ENCODE measurements around the gene ZFP82.
A peak's percentile ranks its signal among the peaks of the same experiment; 100 is the strongest.

ZFP82 gene

GRCh38 chr19:36418287-36419001, at the start of gene ZFP82:
ZFP82 (minus strand) TSS chr19:36418644; CDS start chr19:36409789, 8,855 bp downstream.
- DNase-seq, result peak; percentile 83
- ATAC-seq, result peak; percentile 95

- ATAC-seq, result no peak
- DNase-seq, result no peak
Measured at GRCh38 chr19:36460046-36460445, 41.6 kb upstream of the ZFP82 start.

DNA sequence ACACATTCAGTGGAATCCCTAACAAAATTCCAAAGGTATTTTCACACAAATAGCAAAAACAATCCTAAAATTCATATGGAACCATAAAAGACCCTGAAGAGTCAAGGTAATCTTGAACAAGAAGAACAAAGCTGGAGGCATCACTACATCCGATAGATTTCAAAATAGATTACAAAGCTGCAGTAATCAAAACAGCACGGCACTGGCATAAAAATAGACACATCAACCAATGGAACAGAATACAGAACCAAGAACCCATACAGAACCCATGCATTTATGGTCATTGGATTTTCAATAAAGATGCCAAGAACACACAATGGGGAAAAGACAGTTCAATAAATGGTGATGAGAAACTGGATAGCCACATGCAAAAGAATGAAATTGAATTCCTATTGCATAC, 38.4 kb upstream of the ZFP82 start:
- DNase-seq (no peak), ATAC-seq (no peak)

GRCh38 chr19:36449059-36449670, 30.7 kb upstream of the ZFP82 start:
- DNase-seq (no peak), ATAC-seq (no peak)

- no peak for DNase-seq
- ATAC-seq, result no peak
Measured at GRCh38 chr19:36441339-36441738, 22.9 kb upstream of the ZFP82 start.

- DNase-seq, result no peak
- ATAC-seq, result no peak
Measured at GRCh38 chr19:36436531-36436930, 18.1 kb upstream of the ZFP82 start.

- DNase-seq (no peak), ATAC-seq (no peak)
Measured at GRCh38 chr19:36423925-36424324, 5.5 kb upstream of the ZFP82 start.

- ATAC-seq, result no peak
- no peak for DNase-seq
Measured at GRCh38 chr19:36421749-36422481, 3.5 kb upstream of the ZFP82 start.

GRCh38 chr19:36420961-36421748, 2.7 kb upstream of the ZFP82 start:
- ATAC-seq, result no peak
- peak; percentile 14 for DNase-seq

GRCh38 chr19:36417752-36418286, 625 bp downstream of the ZFP82 start:
- ATAC-seq, result no peak
- no peak for DNase-seq

- ATAC-seq, result no peak
- DNase-seq, result no peak
Measured at GRCh38 chr19:36409841-36410240, 8.6 kb downstream of the ZFP82 start.

DNA sequence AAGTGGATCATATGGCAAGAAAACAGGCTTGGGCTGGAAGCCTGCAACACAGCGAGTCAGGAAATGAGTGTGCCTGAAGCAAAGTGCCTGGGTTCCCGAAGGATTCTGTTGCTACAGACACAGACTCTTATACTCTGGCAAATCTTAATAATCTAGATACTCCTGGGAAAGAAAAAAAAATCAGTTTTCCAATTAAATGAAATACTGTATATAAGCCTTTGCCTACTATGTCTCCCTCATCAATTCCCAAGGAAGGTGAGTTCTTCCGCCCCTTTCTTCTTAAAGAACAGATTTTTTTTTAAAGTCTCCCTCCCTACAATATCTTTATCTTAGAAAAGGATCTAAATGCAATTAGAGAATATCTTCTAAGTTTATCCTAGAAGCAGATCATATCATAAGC, 10.3 kb downstream of the ZFP82 start:
- ATAC-seq, result no peak
- no peak for DNase-seq

- DNase-seq (no peak), ATAC-seq (no peak)
Measured at GRCh38 chr19:36404498-36404897, 13.9 kb downstream of the ZFP82 start.

GRCh38 chr19:36401475-36401874, 17.0 kb downstream of the ZFP82 start:
- no peak for DNase-seq
- ATAC-seq, result no peak

- no peak for ATAC-seq
- no peak for DNase-seq
Measured at GRCh38 chr19:36398571-36398970, 19.9 kb downstream of the ZFP82 start.

- ATAC-seq (no peak), DNase-seq (no peak)
Measured at GRCh38 chr19:36392916-36393673, 25.3 kb downstream of the ZFP82 start.

GRCh38 chr19:36379510-36379819, 39.0 kb downstream of the ZFP82 start:
- DNase-seq, result no peak
- no peak for ATAC-seq

- ATAC-seq (peak; percentile 99), DNase-seq (peak; percentile 94)
Measured at GRCh38 chr19:36378625-36379509, 39.6 kb downstream of the ZFP82 start, which contains the start of gene ZFP14. ZFP14 (minus strand) TSS chr19:36379201; CDS start chr19:36367892, 11,309 bp downstream.

- ATAC-seq (no peak), DNase-seq (no peak)
Measured at GRCh38 chr19:36377541-36378178, 40.8 kb downstream of the ZFP82 start.

- DNase-seq (no peak), ATAC-seq (no peak)
Measured at GRCh38 chr19:36373638-36374156, 44.7 kb downstream of the ZFP82 start.

All from stimulated activated naive CD8-positive, alpha-beta T cell treated with anti-CD3 and anti-CD28 coated beads, Interleukin-15, Interleukin-2, amounts not matched to agents 100 U/mL and 50 U/mL, for 24 hours (primary cell).